ENCODE data around the gene PP2D1.
A peak's percentile ranks its signal among the peaks of the same experiment; 100 is the strongest.
"Not testable (repeated sequence)": the region's sequence is repeated elsewhere in the genome, so short reads cannot be mapped to it uniquely, and the experiment has no call there.

The PP2D1 gene

GRCh38 chr3:19967208-19967607, 44.9 kb downstream of the PP2D1 start:
- Histone ChIP-seq H3K4me1 (ENCODE audit: control insufficient read depth in 1 of 2, insufficient read depth in 2 of 2, low read length in 2 of 2) (no peaks in the 10 kb centered on the region), H3K36me3 (ENCODE audit: control insufficient read depth in 1 of 2, insufficient read depth in 2 of 2, low read length in 2 of 2) (no peaks in the 10 kb centered on the region), H3K27ac (ENCODE audit: low read length) (no peak overlapping the region), H3K27me3 (ENCODE audit: low read depth, low read length) (no peaks in the 10 kb centered on the region), H3K9me3 (ENCODE audit: control insufficient read depth in 1 of 2, low read length in 2 of 2) (no peaks in the 10 kb centered on the region), H3K4me3 (ENCODE audit: low read depth in 1 of 2, low read length in 2 of 2) (no peak overlapping the region)

DNA sequence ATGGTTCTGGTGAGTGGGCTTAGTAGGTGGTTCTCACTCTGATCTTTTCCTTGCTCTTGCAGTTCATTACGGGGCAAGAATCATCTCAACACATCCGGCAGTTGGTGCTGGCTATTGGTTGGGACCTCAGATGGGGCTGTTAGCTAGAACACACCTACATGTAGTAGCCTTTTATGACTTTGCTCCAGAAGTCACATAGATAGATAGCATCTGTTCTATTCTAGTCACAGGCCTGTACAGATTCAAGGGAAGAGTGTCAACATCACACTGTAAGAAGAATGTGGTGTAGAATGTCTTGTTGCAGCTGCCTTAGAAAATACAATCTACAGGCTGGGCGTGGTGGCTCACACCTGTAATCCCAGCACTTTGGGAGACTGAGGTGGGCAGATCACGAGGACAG, 50.1 kb downstream of the PP2D1 start:
- no peaks in the 10 kb centered on the region for H3K27me3 ChIP-seq (ENCODE audit: low read depth, low read length)
- H3K27ac ChIP-seq (ENCODE audit: low read length), result no peak overlapping the region
- H3K9me3 ChIP-seq (ENCODE audit: control insufficient read depth in 1 of 2, low read length in 2 of 2), result no peaks in the 10 kb centered on the region
- H3K4me3 ChIP-seq (ENCODE audit: low read depth in 1 of 2, low read length in 2 of 2), result no peak overlapping the region
- H3K4me1 ChIP-seq (ENCODE audit: control insufficient read depth in 1 of 2, insufficient read depth in 2 of 2, low read length in 2 of 2), result peaks cover 0 to 5% of the 10 kb centered on the region in 2 donors
- peaks cover 0 to 2% of the 10 kb centered on the region in 2 donors for H3K36me3 ChIP-seq (ENCODE audit: control insufficient read depth in 1 of 2, insufficient read depth in 2 of 2, low read length in 2 of 2)

DNA sequence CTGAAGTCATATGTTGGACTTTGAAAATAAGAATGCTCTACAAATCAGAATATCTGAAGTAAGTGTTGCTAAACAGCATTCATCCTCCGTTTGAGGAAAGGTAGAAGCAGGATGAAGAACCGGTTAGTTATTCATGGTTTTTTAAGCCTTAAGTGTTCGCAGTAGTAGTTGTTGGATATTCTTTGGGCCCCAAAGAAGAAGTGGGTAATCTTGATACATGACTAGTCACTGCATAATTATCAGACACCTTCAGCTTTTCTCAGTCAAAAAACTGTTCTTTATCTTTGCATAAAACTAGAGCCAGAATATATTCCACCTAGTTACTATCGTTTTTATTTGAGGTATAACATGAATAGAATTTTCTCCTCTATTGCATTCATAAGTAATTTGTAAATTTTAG, 51.4 kb downstream of the PP2D1 start:
- Histone ChIP-seq H3K4me3 (ENCODE audit: low read depth in 1 of 2, low read length in 2 of 2) (no peak overlapping the region), H3K27me3 (ENCODE audit: low read depth, low read length) (no peaks in the 10 kb centered on the region), H3K4me1 (ENCODE audit: control insufficient read depth in 1 of 2, insufficient read depth in 2 of 2, low read length in 2 of 2) (peaks cover 0 to 5% of the 10 kb centered on the region in 2 donors), H3K27ac (ENCODE audit: low read length) (no peak overlapping the region), H3K36me3 (ENCODE audit: control insufficient read depth in 1 of 2, insufficient read depth in 2 of 2, low read length in 2 of 2) (peaks cover 0 to 6% of the 10 kb centered on the region in 2 donors), H3K9me3 (ENCODE audit: control insufficient read depth in 1 of 2, low read length in 2 of 2) (no peaks in the 10 kb centered on the region)

DNA sequence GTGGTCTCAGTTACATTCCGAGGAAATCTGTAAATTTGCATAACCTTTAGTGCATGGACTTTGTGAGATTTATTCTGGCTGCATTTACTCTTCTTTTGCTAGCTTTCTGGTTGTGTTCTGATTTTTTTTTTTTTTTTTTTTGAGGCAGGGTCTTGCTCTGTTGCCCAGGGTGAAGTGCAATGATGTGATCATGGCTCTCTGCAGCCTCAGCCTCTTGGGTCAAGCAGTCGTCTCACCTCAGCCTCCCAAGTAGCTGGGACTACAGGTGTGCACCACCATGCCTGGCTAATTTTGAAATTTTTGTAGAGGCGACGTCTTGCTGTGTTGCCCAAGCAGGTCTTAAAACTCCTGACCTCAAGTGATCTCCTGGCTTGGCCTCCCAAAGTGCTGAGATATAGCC, 52.6 kb downstream of the PP2D1 start:
- H3K27ac ChIP-seq (ENCODE audit: low read length), result no peak overlapping the region
- no peak overlapping the region for H3K4me3 ChIP-seq (ENCODE audit: low read depth in 1 of 2, low read length in 2 of 2)
- H3K36me3 ChIP-seq (ENCODE audit: control insufficient read depth in 1 of 2, insufficient read depth in 2 of 2, low read length in 2 of 2), result peaks cover 0 to 6% of the 10 kb centered on the region in 2 donors
- H3K9me3 ChIP-seq (ENCODE audit: control insufficient read depth in 1 of 2, low read length in 2 of 2), result no peaks in the 10 kb centered on the region
- H3K4me1 ChIP-seq (ENCODE audit: control insufficient read depth in 1 of 2, insufficient read depth in 2 of 2, low read length in 2 of 2), result peaks cover 0 to 5% of the 10 kb centered on the region in 2 donors
- no peaks in the 10 kb centered on the region for H3K27me3 ChIP-seq (ENCODE audit: low read depth, low read length)

GRCh38 chr3:19957354-19957753, 54.7 kb downstream of the PP2D1 start:
- H3K36me3 ChIP-seq (ENCODE audit: control insufficient read depth in 1 of 2, insufficient read depth in 2 of 2, low read length in 2 of 2); H3K9me3 ChIP-seq (ENCODE audit: control insufficient read depth in 1 of 2, low read length in 2 of 2); H3K4me1 ChIP-seq (ENCODE audit: control insufficient read depth in 1 of 2, insufficient read depth in 2 of 2, low read length in 2 of 2); H3K27ac ChIP-seq (ENCODE audit: low read length); H3K27me3 ChIP-seq (ENCODE audit: low read depth, low read length); H3K4me3 ChIP-seq (ENCODE audit: low read depth in 1 of 2, low read length in 2 of 2): not testable (repeated sequence)

DNA sequence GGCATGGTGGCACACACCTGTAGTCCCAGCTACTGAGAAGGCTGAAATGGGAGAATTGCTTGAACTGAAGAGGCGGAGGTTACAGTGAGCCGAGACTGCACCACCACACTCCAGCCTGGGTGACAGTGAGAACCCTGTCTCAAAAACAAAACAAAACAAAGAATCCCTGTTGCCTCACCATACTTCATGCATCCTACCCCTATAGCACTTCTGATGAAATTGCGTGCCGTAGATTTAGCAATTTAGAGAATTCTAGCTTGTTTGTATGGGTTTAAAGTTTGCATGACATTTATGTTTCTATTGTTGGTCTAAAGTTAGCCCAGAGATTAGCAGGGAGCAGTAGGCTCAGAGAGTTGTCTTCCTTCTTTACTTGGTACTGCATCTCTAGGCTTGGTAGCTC, 57.4 kb downstream of the PP2D1 start:
- peaks cover 7 to 11% of the 10 kb centered on the region in 2 donors for H3K36me3 ChIP-seq (ENCODE audit: control insufficient read depth in 1 of 2, insufficient read depth in 2 of 2, low read length in 2 of 2)
- H3K4me3 ChIP-seq (ENCODE audit: low read depth in 1 of 2, low read length in 2 of 2), result no peak overlapping the region
- no peaks in the 10 kb centered on the region for H3K27me3 ChIP-seq (ENCODE audit: low read depth, low read length)
- peaks cover 0 to 15% of the 10 kb centered on the region in 2 donors for H3K4me1 ChIP-seq (ENCODE audit: control insufficient read depth in 1 of 2, insufficient read depth in 2 of 2, low read length in 2 of 2)
- no peaks in the 10 kb centered on the region for H3K9me3 ChIP-seq (ENCODE audit: control insufficient read depth in 1 of 2, low read length in 2 of 2)
- H3K27ac ChIP-seq (ENCODE audit: low read length), result no peak overlapping the region

GRCh38 chr3:19950316-19950715, 61.7 kb downstream of the PP2D1 start:
- Histone ChIP-seq H3K4me1 (ENCODE audit: control insufficient read depth in 1 of 2, insufficient read depth in 2 of 2, low read length in 2 of 2) (peaks cover 14 to 29% of the 10 kb centered on the region in 2 donors), H3K27me3 (ENCODE audit: low read depth, low read length) (no peaks in the 10 kb centered on the region), H3K9me3 (ENCODE audit: control insufficient read depth in 1 of 2, low read length in 2 of 2) (no peaks in the 10 kb centered on the region), H3K4me3 (ENCODE audit: low read depth in 1 of 2, low read length in 2 of 2) (no peak overlapping the region), H3K36me3 (ENCODE audit: control insufficient read depth in 1 of 2, insufficient read depth in 2 of 2, low read length in 2 of 2) (peaks cover 6 to 13% of the 10 kb centered on the region in 2 donors), H3K27ac (ENCODE audit: low read length) (no peak overlapping the region)

DNA sequence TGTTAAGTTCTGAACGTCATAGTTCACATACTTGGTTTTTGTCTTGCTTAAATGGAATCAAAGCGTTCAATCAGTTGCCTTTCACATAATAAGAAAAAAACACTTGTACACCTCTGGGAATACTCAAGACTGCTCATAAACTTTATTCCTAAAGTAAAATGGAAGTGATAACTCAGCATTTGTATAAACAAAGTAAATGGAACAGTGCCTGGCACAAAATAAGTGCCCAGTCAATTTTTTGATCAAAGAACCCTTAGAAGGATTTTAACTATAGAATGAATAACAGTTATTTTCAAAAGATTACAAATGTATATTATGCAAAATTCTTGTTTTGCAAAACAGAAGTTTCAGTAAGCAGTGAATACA, 63.9 kb downstream of the PP2D1 start:
- Histone ChIP-seq H3K4me3 (ENCODE audit: low read depth in 1 of 2, low read length in 2 of 2) (peak overlapping the region; percentile 82 to 92), H3K27ac (ENCODE audit: low read length) (peak overlapping the region; percentile 94)

DNA sequence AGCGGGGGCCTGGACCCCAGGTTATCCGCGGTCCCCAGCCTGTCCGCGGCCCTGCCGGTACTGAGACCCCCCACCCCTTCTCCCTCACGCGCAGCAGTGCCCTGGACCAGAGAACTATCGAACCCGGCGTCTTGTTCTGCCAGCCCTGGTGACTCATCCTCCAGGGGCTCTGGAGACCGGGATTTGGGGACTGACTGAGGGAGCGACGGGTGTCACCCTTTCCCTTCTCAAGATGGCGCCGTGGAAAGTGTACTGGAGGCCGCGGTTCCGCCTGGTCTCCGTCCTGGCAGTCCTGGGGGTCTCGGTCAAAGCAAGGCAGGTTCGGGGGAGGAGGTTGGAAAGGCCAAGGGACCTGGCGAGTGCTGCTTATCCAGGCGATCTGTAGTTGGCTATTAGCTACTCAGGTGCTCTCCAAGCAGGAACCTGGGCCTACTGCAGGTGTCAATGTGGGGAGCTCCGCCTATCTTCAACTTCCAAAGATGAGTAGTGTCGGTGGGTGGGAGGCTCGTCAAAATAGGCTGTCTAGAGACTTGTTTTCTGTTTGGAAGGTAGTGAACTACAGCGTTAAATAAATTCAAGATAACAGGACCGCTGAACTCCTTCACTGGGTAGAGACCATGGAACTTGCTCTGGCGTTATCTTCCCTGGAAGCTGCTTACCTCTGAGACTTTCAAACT, 64.4 kb downstream of the PP2D1 start:
- peak overlapping the region; percentile 82 to 92 for H3K4me3 ChIP-seq (ENCODE audit: low read depth in 1 of 2, low read length in 2 of 2)
- peaks cover 6 to 13% of the 10 kb centered on the region in 2 donors for H3K36me3 ChIP-seq (ENCODE audit: control insufficient read depth in 1 of 2, insufficient read depth in 2 of 2, low read length in 2 of 2)
- H3K27ac ChIP-seq (ENCODE audit: low read length), result peak overlapping the region; percentile 94
- peaks cover 14 to 29% of the 10 kb centered on the region in 2 donors for H3K4me1 ChIP-seq (ENCODE audit: control insufficient read depth in 1 of 2, insufficient read depth in 2 of 2, low read length in 2 of 2)
- H3K9me3 ChIP-seq (ENCODE audit: control insufficient read depth in 1 of 2, low read length in 2 of 2), result no peaks in the 10 kb centered on the region
- no peaks in the 10 kb centered on the region for H3K27me3 ChIP-seq (ENCODE audit: low read depth, low read length)

More for the DNA sequence above, 63.9 kb downstream of the PP2D1 start:
- Histone ChIP-seq H3K9me3 (ENCODE audit: control insufficient read depth in 1 of 2, low read length in 2 of 2) (no peaks in the 10 kb centered on the region), H3K27me3 (ENCODE audit: low read depth, low read length) (no peaks in the 10 kb centered on the region), H3K36me3 (ENCODE audit: control insufficient read depth in 1 of 2, insufficient read depth in 2 of 2, low read length in 2 of 2) (peaks cover 6 to 13% of the 10 kb centered on the region in 2 donors), H3K4me1 (ENCODE audit: control insufficient read depth in 1 of 2, insufficient read depth in 2 of 2, low read length in 2 of 2) (peaks cover 14 to 29% of the 10 kb centered on the region in 2 donors)

GRCh38 chr3:19946832-19947548, 65.1 kb downstream of the PP2D1 start, which contains the start of gene RAB5A:
TSS of gene RAB5A (plus strand) at chr3:19947097. CDS start at chr3:19950899, 3,802 bp downstream.
- H3K27ac ChIP-seq (ENCODE audit: low read length), result peak within 1 kb of the TSS; percentile 98
- H3K9me3 ChIP-seq (ENCODE audit: control insufficient read depth in 1 of 2, low read length in 2 of 2), result no peaks in the 10 kb centered on the region
- peaks cover 6 to 13% of the 10 kb centered on the region in 2 donors for H3K36me3 ChIP-seq (ENCODE audit: control insufficient read depth in 1 of 2, insufficient read depth in 2 of 2, low read length in 2 of 2)
- peak within 1 kb of the TSS; percentile 82 to 92 for H3K4me3 ChIP-seq (ENCODE audit: low read depth in 1 of 2, low read length in 2 of 2)
- no peaks in the 10 kb centered on the region for H3K27me3 ChIP-seq (ENCODE audit: low read depth, low read length)
- peaks cover 14 to 28% of the 10 kb centered on the region in 2 donors for H3K4me1 ChIP-seq (ENCODE audit: control insufficient read depth in 1 of 2, insufficient read depth in 2 of 2, low read length in 2 of 2)

DNA sequence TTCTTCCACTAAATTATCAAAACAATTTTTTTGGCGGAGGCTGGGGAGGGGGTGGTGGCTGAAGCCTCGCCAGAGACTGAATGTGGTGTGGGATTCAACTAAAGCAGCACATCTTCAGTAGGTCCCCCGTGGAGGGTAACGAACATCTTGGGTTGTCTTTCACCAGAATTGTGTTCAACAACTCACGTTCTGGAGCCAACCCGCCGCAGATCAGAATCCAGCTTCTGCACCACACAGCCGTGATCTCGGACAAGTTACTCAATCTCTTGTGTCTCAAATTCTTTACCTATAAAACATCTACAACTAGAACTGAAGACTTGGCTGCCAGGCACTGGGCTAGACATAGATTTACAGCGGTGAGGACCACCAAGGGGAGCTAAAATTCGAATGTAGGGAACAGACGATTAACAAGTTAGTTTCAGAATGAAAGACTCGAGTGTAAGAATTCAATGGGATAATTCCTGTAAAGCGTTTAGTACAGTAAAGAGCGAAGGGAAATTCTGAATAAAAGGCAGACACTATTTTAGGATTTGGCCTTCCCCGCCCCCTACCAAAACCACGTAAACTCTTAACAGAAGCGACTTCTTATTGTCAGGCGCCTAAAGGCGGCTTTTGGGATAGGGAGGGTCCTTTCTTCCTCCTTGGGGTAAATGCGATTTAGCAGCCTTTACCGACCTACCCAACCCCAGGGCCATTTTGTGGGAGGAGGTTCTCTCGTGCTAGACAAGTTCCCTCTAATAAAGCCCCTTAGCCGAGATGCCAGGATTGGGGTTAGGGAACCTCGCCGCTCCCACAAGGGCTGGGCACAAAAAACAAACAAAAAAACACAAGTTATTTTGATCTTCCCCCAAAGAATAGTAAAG, 65.9 kb downstream of the PP2D1 start:
- H3K9me3 ChIP-seq (ENCODE audit: control insufficient read depth in 1 of 2, low read length in 2 of 2), result no peaks in the 10 kb centered on the region
- peak overlapping the region; percentile 82 to 92 for H3K4me3 ChIP-seq (ENCODE audit: low read depth in 1 of 2, low read length in 2 of 2)
- H3K4me1 ChIP-seq (ENCODE audit: control insufficient read depth in 1 of 2, insufficient read depth in 2 of 2, low read length in 2 of 2), result peaks cover 14 to 22% of the 10 kb centered on the region in 2 donors
- H3K27ac ChIP-seq (ENCODE audit: low read length), result peak overlapping the region; percentile 98
- H3K36me3 ChIP-seq (ENCODE audit: control insufficient read depth in 1 of 2, insufficient read depth in 2 of 2, low read length in 2 of 2), result peaks cover 6% of the 10 kb centered on the region in 2 donors
- H3K27me3 ChIP-seq (ENCODE audit: low read depth, low read length), result no peaks in the 10 kb centered on the region
